ENCODE measurements around the gene MS4A10. TPM values are rescaled to one million over a fixed set of nuclear protein-coding genes. Genes with fewer than 3 reads are reported as not detected.
A peak's percentile ranks its signal among the peaks of the same experiment; 100 is the strongest.

The MS4A10 gene
- total RNA-seq, 1 donor from 2014 or later = not detected

DNA sequence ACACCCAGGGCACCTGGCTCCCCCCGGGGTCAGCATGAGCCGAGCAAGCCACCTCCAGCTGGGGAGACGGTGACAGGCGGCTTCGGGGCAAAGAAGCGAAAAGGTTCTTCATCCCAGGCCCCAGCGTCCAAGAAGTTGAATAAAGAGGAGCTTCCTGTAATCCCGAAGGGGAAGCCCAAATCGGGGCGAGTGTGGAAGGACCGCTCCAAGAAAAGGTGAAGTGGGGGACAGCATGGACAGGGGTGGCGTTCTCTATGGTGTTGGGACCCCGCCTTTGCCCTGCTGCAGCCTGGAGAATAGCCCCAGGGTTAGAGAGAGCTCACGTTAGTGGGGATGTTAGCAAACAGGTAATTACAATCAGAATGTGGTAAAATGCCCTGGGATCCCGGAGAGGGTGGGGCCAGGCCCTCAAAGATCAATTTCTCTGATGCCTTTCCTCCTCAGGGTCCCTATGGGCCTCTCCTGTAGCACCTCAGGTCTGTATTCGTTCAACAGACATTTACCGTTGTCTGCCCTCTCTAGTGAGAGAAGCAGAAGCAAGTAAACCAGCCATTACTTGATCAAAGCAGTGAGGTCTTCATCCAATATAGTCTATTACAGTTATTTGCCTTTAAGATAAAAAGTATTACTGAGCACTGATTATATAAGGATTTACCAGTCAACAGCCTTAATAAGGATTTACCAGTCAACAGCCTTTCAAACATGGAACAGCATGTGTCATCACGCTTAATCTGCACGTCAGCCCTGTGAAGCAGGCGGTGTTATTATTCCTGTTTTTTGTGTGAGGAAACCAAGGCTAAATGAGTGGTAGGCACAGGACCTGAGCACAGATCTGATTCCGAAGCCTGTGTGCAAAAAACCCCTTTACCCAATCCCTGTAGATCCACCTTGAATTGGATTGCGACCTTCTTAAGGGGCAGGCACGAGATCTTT lies 57.8 kb downstream of the MS4A10 start:
- H3K4me3 Mint-ChIP-seq = peak overlapping the region; percentile 83
- DNase-seq = no peak
- ChIA-PET CTCF (interaction anchor here (3.0 kb wide), 1 partner anchor 12 kb away, joined by 14 read pairs; no protein-coding TSS in a partner anchor), POLR2A (interaction anchor here (0.8 kb wide), 1 partner anchor 493 kb away, joined by 4 read pairs; no protein-coding TSS in a partner anchor)
- no peaks in the 10 kb centered on the region for H3K27me3 Mint-ChIP-seq
- no peak for ATAC-seq (ENCODE audit: low read depth)
- H3K9me3 Mint-ChIP-seq = no peaks in the 10 kb centered on the region
- peaks cover 20% of the 10 kb centered on the region for H3K36me3 Mint-ChIP-seq (ENCODE audit: low read depth)
- H3K4me1 Mint-ChIP-seq = peaks cover 41% of the 10 kb centered on the region
- peak overlapping the region; percentile 85 for H3K27ac Mint-ChIP-seq
- TF ChIP-seq, protein P1, sequence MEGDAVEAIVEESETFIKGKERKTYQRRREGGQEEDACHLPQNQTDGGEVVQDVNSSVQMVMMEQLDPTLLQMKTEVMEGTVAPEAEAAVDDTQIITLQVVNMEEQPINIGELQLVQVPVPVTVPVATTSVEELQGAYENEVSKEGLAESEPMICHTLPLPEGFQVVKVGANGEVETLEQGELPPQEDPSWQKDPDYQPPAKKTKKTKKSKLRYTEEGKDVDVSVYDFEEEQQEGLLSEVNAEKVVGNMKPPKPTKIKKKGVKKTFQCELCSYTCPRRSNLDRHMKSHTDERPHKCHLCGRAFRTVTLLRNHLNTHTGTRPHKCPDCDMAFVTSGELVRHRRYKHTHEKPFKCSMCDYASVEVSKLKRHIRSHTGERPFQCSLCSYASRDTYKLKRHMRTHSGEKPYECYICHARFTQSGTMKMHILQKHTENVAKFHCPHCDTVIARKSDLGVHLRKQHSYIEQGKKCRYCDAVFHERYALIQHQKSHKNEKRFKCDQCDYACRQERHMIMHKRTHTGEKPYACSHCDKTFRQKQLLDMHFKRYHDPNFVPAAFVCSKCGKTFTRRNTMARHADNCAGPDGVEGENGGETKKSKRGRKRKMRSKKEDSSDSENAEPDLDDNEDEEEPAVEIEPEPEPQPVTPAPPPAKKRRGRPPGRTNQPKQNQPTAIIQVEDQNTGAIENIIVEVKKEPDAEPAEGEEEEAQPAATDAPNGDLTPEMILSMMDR (IDR thresholded peaks at IDR 0.05) = no peak
- intact Hi-C loops (cut with micrococcal nuclease) = loop anchor here (1.0 to 5.0 kb wide), 3 partner anchors 80 to 318 kb away; partner anchors contain the start of genes SLC15A3 and VPS37C

DNA sequence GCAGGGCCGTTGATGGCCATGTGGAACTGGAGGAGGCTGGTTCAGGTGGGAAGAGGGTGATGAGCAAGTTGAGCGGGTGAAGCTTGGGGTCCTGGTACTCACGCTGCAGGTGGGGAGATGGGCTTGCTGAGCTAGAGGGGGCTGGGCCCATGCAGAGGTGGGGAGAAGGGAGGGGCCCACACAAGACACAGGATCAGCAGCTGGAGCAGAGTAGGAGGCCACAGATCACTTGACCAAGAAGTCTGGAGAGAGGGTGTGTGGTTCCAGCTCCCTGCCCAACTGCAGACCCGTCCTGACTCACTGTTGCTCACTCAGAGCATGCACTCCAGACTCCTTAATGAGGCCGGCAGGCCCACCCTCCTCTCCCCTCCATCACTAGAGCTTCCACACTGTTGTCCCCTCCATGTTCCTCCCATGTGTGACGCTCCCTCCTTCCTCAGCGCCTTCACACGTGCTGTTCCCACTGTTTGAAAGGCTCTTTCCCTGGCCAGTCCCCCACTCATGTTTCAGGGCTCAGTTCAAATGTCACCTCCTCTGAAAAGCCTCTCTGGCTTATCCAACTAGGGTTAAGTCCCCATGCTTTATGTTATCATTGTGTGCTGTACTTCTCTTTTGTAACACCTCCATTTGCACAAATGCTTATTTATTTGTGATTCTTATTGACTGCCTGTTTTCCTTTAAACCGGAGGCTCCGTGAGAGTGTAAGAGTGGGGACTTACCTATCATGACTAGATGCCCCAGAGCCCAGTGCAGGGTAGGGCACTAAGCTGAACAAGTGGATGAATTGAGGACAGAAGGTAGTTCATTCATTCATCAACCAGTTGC lies 59.1 kb downstream of the MS4A10 start:
- ChIA-PET CTCF (interaction anchor here (0.7 to 1.2 kb wide), 2 partner anchors 14 to 341 kb away, joined by 3 read pairs; no protein-coding TSS in a partner anchor), POLR2A (no interaction called here)
- Mint-ChIP-seq H3K27ac (no peak overlapping the region), H3K4me3 (peak overlapping the region; percentile 83), H3K27me3 (no peaks in the 10 kb centered on the region), H3K9me3 (no peaks in the 10 kb centered on the region), H3K4me1 (peaks cover 41% of the 10 kb centered on the region), H3K36me3 (ENCODE audit: low read depth) (peaks cover 33% of the 10 kb centered on the region)
- intact Hi-C loops (cut with micrococcal nuclease) = loop anchor here (5.0 kb wide), 1 partner anchor 108 kb away; the partner anchor contains the start of gene SLC15A3
- DNase-seq (no peak), ATAC-seq (ENCODE audit: low read depth) (no peak)
- TF ChIP-seq, protein P1 (IDR thresholded peaks at IDR 0.05) = no peak

DNA sequence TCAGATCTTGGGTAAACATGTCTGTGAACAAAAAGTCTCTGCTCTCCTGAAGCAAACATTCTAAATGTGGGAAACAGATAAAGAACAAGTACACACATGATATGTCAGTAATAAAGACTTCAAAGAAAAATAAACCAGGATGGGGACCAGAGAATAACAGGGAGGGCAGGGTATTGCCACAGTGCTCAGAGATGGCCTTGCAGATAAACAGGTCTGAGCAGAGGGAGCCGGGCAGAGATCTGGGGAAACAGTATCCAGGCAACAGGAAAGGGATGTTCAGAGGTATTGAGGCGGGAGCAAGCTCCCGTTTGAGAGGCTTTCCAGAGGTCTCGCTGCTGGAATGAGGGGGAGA lies 59.7 kb downstream of the MS4A10 start:
- TF ChIP-seq, protein P1 (IDR thresholded peaks at IDR 0.05) = no peak
- no peak overlapping the region for H3K27ac Mint-ChIP-seq
- H3K36me3 Mint-ChIP-seq (ENCODE audit: low read depth) = peaks cover 38% of the 10 kb centered on the region
- peak overlapping the region; percentile 83 for H3K4me3 Mint-ChIP-seq
- POLR2A ChIA-PET = no interaction called here
- no peaks in the 10 kb centered on the region for H3K27me3 Mint-ChIP-seq
- H3K9me3 Mint-ChIP-seq = no peaks in the 10 kb centered on the region
- ATAC-seq (ENCODE audit: low read depth) = no peak
- peaks cover 41% of the 10 kb centered on the region for H3K4me1 Mint-ChIP-seq
- intact Hi-C loops (cut with micrococcal nuclease) = loop anchor here (5.0 kb wide), 1 partner anchor 107 kb away; the partner anchor contains the start of gene SLC15A3
- DNase-seq = no peak
- CTCF ChIA-PET = interaction anchor here (1.2 kb wide), 1 partner anchor 14 kb away, joined by 3 read pairs; no protein-coding TSS in a partner anchor

DNA sequence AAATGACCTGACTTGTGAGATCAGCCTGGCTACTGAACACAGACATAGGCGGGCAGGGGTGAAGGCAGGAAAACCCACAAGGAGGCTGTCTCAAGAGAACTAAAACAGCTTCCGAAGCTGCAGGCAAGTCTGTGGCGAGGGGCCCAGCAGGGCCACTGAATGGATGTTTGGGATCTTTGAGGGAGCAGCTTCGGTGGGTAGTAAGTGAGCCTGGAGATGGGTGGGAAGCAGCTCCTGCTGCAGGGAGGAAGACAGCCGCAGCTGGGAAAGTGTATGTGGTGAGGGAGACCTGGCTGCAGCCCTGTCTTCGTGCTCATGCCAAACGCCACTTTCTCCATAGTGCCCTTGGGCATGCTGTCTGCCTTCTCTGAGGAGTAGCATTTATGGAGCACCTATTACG lies 60.2 kb downstream of the MS4A10 start:
- H3K27ac Mint-ChIP-seq = no peak overlapping the region
- POLR2A ChIA-PET = no interaction called here
- ATAC-seq (ENCODE audit: low read depth) = no peak
- no peak overlapping the region for H3K4me3 Mint-ChIP-seq
- no peaks in the 10 kb centered on the region for H3K27me3 Mint-ChIP-seq
- TF ChIP-seq, protein P1 (IDR thresholded peaks at IDR 0.05) = no peak
- intact Hi-C loops (cut with micrococcal nuclease) = no loop called here
- peaks cover 41% of the 10 kb centered on the region for H3K4me1 Mint-ChIP-seq
- H3K36me3 Mint-ChIP-seq (ENCODE audit: low read depth) = peaks cover 42% of the 10 kb centered on the region
- CTCF ChIA-PET = interaction anchor here (0.9 to 1.2 kb wide), 2 partner anchors 13 to 15 kb away, joined by 3 read pairs; no protein-coding TSS in a partner anchor
- no peak for DNase-seq
- no peaks in the 10 kb centered on the region for H3K9me3 Mint-ChIP-seq
